HG02678 (cell line): Measurements from ENCODE around the gene NPIPA8.
"Not testable (repeated sequence)": the region's sequence is repeated elsewhere in the genome, so short reads cannot be mapped to it uniquely, and the experiment has no call there.

Experiments
- ATAC-seq: cut with Tn5 transposase; IDR thresholded peaks from one replicate; pipeline ENCODE4 v1.9.1; 2021; ENCODE audit warnings: mild to moderate bottlenecking, moderate library complexity; ENCODE audit not compliant: unreplicated experiment

Gene NPIPA8

GRCh38 chr16:18336636-18337035 lies at the start of gene NPIPA8:
Gene NPIPA8 (minus strand): TSS chr16:18336736. CDS start chr16:18332662, 4,074 bp downstream.
- ATAC-seq, result not testable (repeated sequence)

DNA sequence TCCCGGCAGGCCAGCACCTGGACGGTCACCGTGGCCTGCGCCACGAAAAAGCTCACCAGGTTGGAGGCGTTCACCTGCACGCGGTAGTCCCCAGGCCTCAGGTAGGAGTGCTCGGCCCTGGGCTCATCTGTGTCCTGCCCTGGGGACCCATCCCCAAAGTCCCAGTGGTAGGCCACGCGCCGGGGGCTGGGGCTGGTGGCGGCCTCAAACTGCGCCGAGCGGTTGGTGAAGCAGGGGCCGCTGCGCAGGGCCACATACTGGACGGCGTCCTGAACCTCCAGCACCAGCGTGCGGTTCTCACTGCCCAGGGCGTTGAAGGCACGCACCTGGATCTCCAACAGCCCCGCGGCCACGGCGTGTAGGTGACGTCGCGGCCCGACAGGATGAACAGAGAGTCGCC lies 48.7 kb upstream of the NPIPA8 start:
- not testable (repeated sequence) for ATAC-seq

GRCh38 chr16:18384869-18385268 lies 48.3 kb upstream of the NPIPA8 start:
- ATAC-seq, result not testable (repeated sequence)

GRCh38 chr16:18384098-18384636 lies 47.6 kb upstream of the NPIPA8 start:
- ATAC-seq, result not testable (repeated sequence)

- ATAC-seq, result not testable (repeated sequence)
These were observed 46.2 kb upstream of the NPIPA8 start for GRCh38 chr16:18382696-18383095.

- not testable (repeated sequence) for ATAC-seq
These were observed 11.2 kb upstream of the NPIPA8 start for GRCh38 chr16:18347742-18348141.

GRCh38 chr16:18346993-18347392 lies 10.5 kb upstream of the NPIPA8 start:
- not testable (repeated sequence) for ATAC-seq

DNA sequence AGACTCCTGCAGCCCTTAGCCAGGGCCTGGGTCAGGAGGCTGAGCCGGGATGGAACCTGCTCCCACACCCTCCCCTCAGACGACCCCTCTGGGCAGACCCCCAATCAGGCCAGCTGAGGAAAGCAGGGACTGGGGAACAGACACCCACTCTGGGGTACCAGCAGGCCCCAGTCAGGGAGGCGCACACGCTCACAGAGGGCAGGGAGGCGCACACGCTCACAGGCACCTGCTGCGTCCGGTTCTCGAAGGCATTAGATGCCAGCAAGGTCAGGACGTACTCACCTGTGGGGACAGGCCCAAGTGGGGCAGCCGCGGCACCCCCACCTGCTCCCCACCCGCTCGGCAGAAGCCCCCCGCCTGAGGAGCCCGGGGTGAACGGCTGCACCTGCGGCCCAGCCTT lies 8.1 kb upstream of the NPIPA8 start:
- ATAC-seq, result not testable (repeated sequence)

- not testable (repeated sequence) for ATAC-seq
These were observed 5.5 kb upstream of the NPIPA8 start for GRCh38 chr16:18341986-18342385.

GRCh38 chr16:18341417-18341960 lies 5.0 kb upstream of the NPIPA8 start:
- not testable (repeated sequence) for ATAC-seq

DNA sequence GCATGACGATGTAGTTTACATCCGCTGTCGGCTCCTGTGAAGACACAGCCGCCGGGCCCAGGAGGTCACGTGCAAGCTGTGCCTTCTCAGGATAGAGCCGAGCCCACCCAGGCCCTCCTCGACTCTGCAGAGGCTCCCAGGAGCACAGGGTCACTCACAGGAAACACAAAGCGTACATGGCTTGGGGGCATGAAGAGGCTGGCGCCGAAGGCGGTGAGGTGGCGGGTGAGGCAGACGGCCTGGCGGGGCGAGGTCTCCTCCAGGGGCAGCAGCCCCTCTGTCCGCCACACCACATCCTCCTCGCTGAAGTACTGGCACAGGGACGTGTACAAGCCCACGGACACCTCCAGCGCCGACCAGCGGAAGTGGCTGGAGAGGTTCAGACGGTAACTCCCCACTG lies 2.7 kb upstream of the NPIPA8 start:
- not testable (repeated sequence) for ATAC-seq

GRCh38 chr16:18311811-18312210 lies 24.7 kb downstream of the NPIPA8 start:
- ATAC-seq, result not testable (repeated sequence)

GRCh38 chr16:18309159-18309558 lies 27.4 kb downstream of the NPIPA8 start:
- ATAC-seq, result not testable (repeated sequence)

DNA sequence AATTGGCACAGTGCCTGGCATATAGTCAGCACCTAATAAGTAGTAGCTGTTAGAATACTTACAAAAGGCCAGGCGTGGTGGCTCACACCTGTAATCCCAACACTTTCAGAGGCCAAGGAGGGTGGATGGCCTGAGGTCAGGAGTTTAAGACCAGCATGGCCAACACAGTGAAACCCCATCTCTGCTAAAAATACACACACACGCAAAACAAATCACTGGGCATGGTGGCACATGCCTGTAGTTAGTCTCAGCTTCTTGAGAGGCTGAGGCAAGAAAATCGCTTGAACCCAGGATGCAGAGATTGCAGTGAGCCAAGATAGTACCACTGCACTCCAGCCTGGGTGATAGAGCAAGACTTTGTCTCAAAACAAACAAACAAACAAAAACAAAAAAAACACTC lies 29.3 kb downstream of the NPIPA8 start:
- not testable (repeated sequence) for ATAC-seq

- not testable (repeated sequence) for ATAC-seq
These were observed 30.5 kb downstream of the NPIPA8 start for GRCh38 chr16:18306066-18306465.

GRCh38 chr16:18303059-18303706 lies 33.4 kb downstream of the NPIPA8 start:
- ATAC-seq, result not testable (repeated sequence)

GRCh38 chr16:18297714-18298113 lies 38.8 kb downstream of the NPIPA8 start:
- not testable (repeated sequence) for ATAC-seq

GRCh38 chr16:18296931-18297330 lies 39.6 kb downstream of the NPIPA8 start:
- not testable (repeated sequence) for ATAC-seq

- not testable (repeated sequence) for ATAC-seq
These were observed 42.2 kb downstream of the NPIPA8 start for GRCh38 chr16:18294371-18294770.

DNA sequence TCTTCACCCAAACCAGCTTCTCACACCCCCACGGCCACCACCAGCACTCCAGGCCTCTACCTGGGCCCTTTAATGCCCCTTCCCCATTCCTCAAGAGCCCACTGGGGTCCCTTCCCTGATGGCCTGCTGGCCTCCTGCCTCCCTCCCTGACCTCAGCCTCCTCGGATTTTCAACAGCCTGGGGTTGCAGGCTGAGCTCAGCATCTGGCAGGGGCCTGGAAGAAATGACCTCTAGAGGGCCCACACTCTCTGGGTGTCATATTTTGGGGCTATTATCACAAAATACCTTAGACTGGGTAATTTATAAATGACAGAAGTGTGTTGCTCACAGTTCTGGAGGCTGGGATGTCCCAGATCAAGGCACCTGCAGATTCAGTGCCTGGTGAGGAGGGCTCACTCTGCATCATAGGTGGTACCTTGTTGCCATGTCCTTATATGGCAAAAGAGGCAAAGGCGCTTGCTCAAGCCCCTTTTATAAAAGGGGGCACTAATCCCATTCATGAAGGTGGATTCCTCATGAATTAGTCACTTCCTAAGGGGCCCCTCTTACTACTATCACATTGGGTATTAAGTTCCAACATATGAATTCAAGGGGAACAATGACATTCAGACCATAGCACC lies 43.1 kb downstream of the NPIPA8 start:
- ATAC-seq, result not testable (repeated sequence)

GRCh38 chr16:18290959-18291358 lies 45.6 kb downstream of the NPIPA8 start:
- ATAC-seq, result not testable (repeated sequence)

- ATAC-seq, result not testable (repeated sequence)
These were observed 50.2 kb downstream of the NPIPA8 start for GRCh38 chr16:18286342-18286741.
